Keratinocyte (primary cell): Measurements from ENCODE around the gene CYP11A1. TPM values are rescaled to one million over a fixed set of nuclear protein-coding genes. Genes with fewer than 3 reads are reported as not detected.

Experiments
- DNase-seq: peaks from one replicate; pipeline ENCODE4 v3.0.0-alpha.2; 2011; ENCODE audit warnings: low read depth, missing footprints, low spot score
- FAIRE-seq: peaks from 2 replicates; lab custom pipeline; 2011; peaks lifted over from hg19 to GRCh38; lab: Jason Lieb, UNC
- H2AFZ ChIP-seq: 2 replicates; pipeline ENCODE4 v1.6.0; 2012; ENCODE audit warnings: low read length, control low read depth, inconsistent platforms; ENCODE audit not compliant: control insufficient read depth
- H3K27ac ChIP-seq: 2 replicates; pipeline ENCODE4 v1.5.1; 2011; ENCODE audit warnings: low read length; ENCODE audit not compliant: control insufficient read depth, insufficient read depth
- H3K27me3 ChIP-seq: 3 replicates; pipeline ENCODE4 v1.6.0; 2011; ENCODE audit warnings: low read length; ENCODE audit not compliant: control insufficient read depth, insufficient read depth; ENCODE audit errors: extremely low read depth
- H3K36me3 ChIP-seq, 2 experiments: 2 replicates in 1 of 2; 3 replicates in 1 of 2; pipeline ENCODE4 v1.5.1; 2011; ENCODE audit warnings: low read length in 2 of 2, mild to moderate bottlenecking in 1 of 2; ENCODE audit not compliant: control insufficient read depth in 2 of 2, insufficient read depth in 2 of 2; ENCODE audit errors: extremely low read depth in 1 of 2
- H3K4me1 ChIP-seq: 3 replicates; pipeline ENCODE4 v1.5.1; 2011; ENCODE audit warnings: low read length; ENCODE audit not compliant: control insufficient read depth, insufficient read depth; ENCODE audit errors: extremely low read depth
- H3K4me2 ChIP-seq: 3 replicates; pipeline ENCODE4 v1.6.0; 2011; ENCODE audit warnings: low read depth, low read length; ENCODE audit not compliant: control insufficient read depth, insufficient read depth; ENCODE audit errors: extremely low read depth
- H3K4me3 ChIP-seq, 3 experiments: fragments of 200-600 bp in 1 of 3; sonication (generic) in 1 of 3; 2 replicates in 2 of 3; 3 replicates in 1 of 3; pipeline ENCODE4 v1.5.1; 2011 to 2016; ENCODE audit warnings: low read length in 3 of 3, mild to moderate bottlenecking in 3 of 3, control low read depth in 2 of 3, inconsistent platforms in 1 of 3, low read depth in 1 of 3, mixed read lengths in 1 of 3, mixed run types in 1 of 3, moderate library complexity in 1 of 3; ENCODE audit not compliant: control insufficient read depth in 2 of 3, insufficient read depth in 2 of 3; ENCODE audit errors: extremely low read depth in 1 of 3
- H3K79me2 ChIP-seq: 2 replicates; pipeline ENCODE4 v1.6.0; 2012; ENCODE audit warnings: low read length; ENCODE audit not compliant: control insufficient read depth, insufficient read depth
- H3K9ac ChIP-seq: 3 replicates; pipeline ENCODE4 v1.6.0; 2011; ENCODE audit warnings: low read length; ENCODE audit not compliant: control insufficient read depth, insufficient read depth; ENCODE audit errors: extremely low read depth
- H3K9me1 ChIP-seq: 3 replicates; pipeline ENCODE4 v1.6.0; 2011; ENCODE audit warnings: low read length; ENCODE audit not compliant: control insufficient read depth, insufficient read depth; ENCODE audit errors: extremely low read depth
- H3K9me3 ChIP-seq: 2 replicates; pipeline ENCODE4 v1.5.1; 2012; ENCODE audit warnings: low read depth, low read length; ENCODE audit not compliant: control insufficient read depth
- H4K20me1 ChIP-seq: 3 replicates; pipeline ENCODE4 v1.6.0; 2011; ENCODE audit warnings: low read length; ENCODE audit not compliant: control insufficient read depth, insufficient read depth; ENCODE audit errors: extremely low read depth
- CTCF ChIP-seq, 3 experiments: IDR thresholded peaks in 1 of 3; conservative IDR thresholded peaks in 1 of 3; optimal IDR thresholded peaks in 1 of 3; 2 replicates in 2 of 3; 3 replicates in 1 of 3; pipeline versions ENCODE3 to v1.5.1; 2011; ENCODE audit warnings: low read length in 3 of 3, mild to moderate bottlenecking in 3 of 3, moderate library complexity in 2 of 3, control low read depth in 1 of 3, inconsistent platforms in 1 of 3; ENCODE audit not compliant: insufficient read depth in 2 of 3; ENCODE audit errors: extremely low read depth in 1 of 3
- EZH2 ChIP-seq: IDR thresholded peaks from one replicate; pipeline ENCODE4 v1.6.1; 2012; ENCODE audit warnings: inconsistent platforms, mild to moderate bottlenecking, low read length, moderate library complexity
- dilution Hi-C: fragments of 300-500 bp; cut with MboI; formaldehyde crosslinking; loops from one replicate; pipeline ENCODE4 v1.7.0; 2020; ENCODE audit warnings: low sequenced_read_pairs; ENCODE audit not compliant: extremely low pct_ligation_motif_present
- polyA plus RNA-seq, 5 experiments: library from polyadenylated mRNA; depleted of rRNA in 3 of 5; stranded (reverse) in 3 of 5; stranded (forward) in 1 of 5; unstranded in 1 of 5; fragments of >200 nt; gene quantifications; 1 replicate in 1 of 5; 2 replicates in 3 of 5; 3 replicates in 1 of 5; pipeline versions ENCODE4 v1.2.1 to v1.2.3, GENCODE V29; 2011 to 2012; ENCODE audit warnings: missing spikeins in 2 of 5, low read depth in 1 of 5, low replicate concordance in 1 of 5

The CYP11A1 gene
- polyA plus RNA-seq, 1 donor (not counting 4 experiments of a cell fraction or from before 2014, with no cell fraction given): not detected

- Histone ChIP-seq H4K20me1 (no peaks in the 10 kb centered on the region), H3K9me1 (peaks cover 8% of the 10 kb centered on the region), H3K9ac (no peak overlapping the region), H3K36me3 (peaks cover 42 to 51% of the 10 kb centered on the region in 2 experiments), H3K27me3 (no peaks in the 10 kb centered on the region), H3K4me1 (peaks cover 16% of the 10 kb centered on the region), H3K9me3 (no peaks in the 10 kb centered on the region), H3K79me2 (peaks cover 14% of the 10 kb centered on the region), H2AFZ (no peak overlapping the region), H3K27ac (no peak overlapping the region), H3K4me3 (no peak overlapping the region), H3K4me2 (no peak overlapping the region)
- FAIRE-seq (no peak), DNase-seq (no peak)
- TF ChIP-seq EZH2 (no peak), CTCF (optimal IDR thresholded peaks at IDR 0.05 in 1 of 3, IDR thresholded peaks at IDR 0.05 in 1 of 3, conservative IDR thresholded peaks at IDR 0.05 in 1 of 3; ENCODE audit: extremely low read depth in 1 of 3, insufficient read depth in 2 of 3, low read length in 3 of 3) (no peak)
- dilution Hi-C loops: no loop called here
Observed at GRCh38 chr15:74412159-74412558, 44.7 kb upstream of the CYP11A1 start.

- TF ChIP-seq CTCF (optimal IDR thresholded peaks at IDR 0.05 in 1 of 3, IDR thresholded peaks at IDR 0.05 in 1 of 3, conservative IDR thresholded peaks at IDR 0.05 in 1 of 3; ENCODE audit: extremely low read depth in 1 of 3, insufficient read depth in 2 of 3, low read length in 3 of 3) (no peak), EZH2 (no peak)
- Histone ChIP-seq H3K4me3 (no peak overlapping the region), H3K79me2 (peaks cover 10% of the 10 kb centered on the region), H3K9me3 (no peaks in the 10 kb centered on the region), H3K36me3 (peaks cover 40 to 46% of the 10 kb centered on the region in 2 experiments), H3K9me1 (peaks cover 8% of the 10 kb centered on the region), H3K4me2 (no peak overlapping the region), H2AFZ (no peak overlapping the region), H4K20me1 (no peaks in the 10 kb centered on the region), H3K27ac (no peak overlapping the region), H3K27me3 (no peaks in the 10 kb centered on the region), H3K4me1 (peaks cover 21% of the 10 kb centered on the region), H3K9ac (no peak overlapping the region)
- DNase-seq (no peak), FAIRE-seq (no peak)
- dilution Hi-C loops: no loop called here
Observed at GRCh38 chr15:74411686-74412085, 44.2 kb upstream of the CYP11A1 start.
